WTC11 (cell line): Measurements from ENCODE around the gene CSNK1A1. TPM values are rescaled to one million over a fixed set of nuclear protein-coding genes. Genes with fewer than 3 reads are reported as not detected.

Experiments
- ATAC-seq: fragments of 200-7000 bp; cut with Tn5 transposase; 2 replicates; pipeline ENCODE4 v1.10.0; 2021; ENCODE audit warnings: mild to moderate bottlenecking, moderate library complexity
- CTCF ChIA-PET: fragments of 300-600 bp; sonication (Branson Sonifier 250); formaldehyde crosslinking; loops from one replicate; lab custom pipeline; 2021; ENCODE audit warnings: antibody characterized with exemption; lab: Charles Lee
- POLR2A ChIA-PET: fragments of 350-600 bp; sonication (Branson Sonifier 250); formaldehyde crosslinking; loops from one replicate; lab custom pipeline; 2021; ENCODE audit warnings: antibody characterized with exemption; lab: Charles Lee
- DNase-seq: peaks from one replicate; pipeline ENCODE4 v3.0.0; 2021; ENCODE audit warnings: low spot score
- H3K27ac Mint-ChIP-seq: 2 replicates; pipeline ENCODE4 v1.8.0; 2021; ENCODE audit warnings: mixed read lengths
- H3K27me3 Mint-ChIP-seq: 2 replicates; pipeline ENCODE4 v1.8.0; 2021; ENCODE audit warnings: low read depth, mild to moderate bottlenecking, moderate library complexity, mixed read lengths
- H3K36me3 Mint-ChIP-seq: 2 replicates; pipeline ENCODE4 v1.8.0; 2021; ENCODE audit warnings: mixed read lengths
- H3K4me1 Mint-ChIP-seq: 2 replicates; pipeline ENCODE4 v1.8.0; 2022; ENCODE audit warnings: mixed read lengths
- H3K4me3 Mint-ChIP-seq: 2 replicates; pipeline ENCODE4 v1.8.0; 2021; ENCODE audit warnings: mild to moderate bottlenecking, moderate library complexity, mixed read lengths
- H3K9me3 Mint-ChIP-seq: 2 replicates; pipeline ENCODE4 v1.8.0; 2021; ENCODE audit warnings: mixed read lengths
- ESRRA ChIP-seq: sonication (generic); formaldehyde crosslinking; IDR thresholded peaks from 2 replicates; pipeline ENCODE4 v1.8.1; 2022; ENCODE audit warnings: mild to moderate bottlenecking, missing genetic modification reagents, borderline replicate concordance
- ETV6 ChIP-seq: sonication (generic); formaldehyde crosslinking; IDR thresholded peaks from 2 replicates; pipeline ENCODE4 v1.8.1; 2022; ENCODE audit warnings: mild to moderate bottlenecking, missing genetic modification reagents
- NFATC4 ChIP-seq: fragments of 250-450 bp; sonication (Bioruptor Pico); IDR thresholded peaks from 2 replicates; pipeline ENCODE4 v1.9.0; 2021; ENCODE audit warnings: mild to moderate bottlenecking
- NFYB ChIP-seq: sonication (generic); formaldehyde crosslinking; conservative IDR thresholded peaks from 2 replicates; pipeline ENCODE4 v1.8.0; 2022; ENCODE audit warnings: low read depth, missing genetic modification reagents
- SOX15 ChIP-seq: fragments of 250-450 bp; sonication (Bioruptor Pico); IDR thresholded peaks from 2 replicates; pipeline ENCODE4 v1.9.0; 2021; ENCODE audit warnings: mild to moderate bottlenecking
- TP53 ChIP-seq: sonication (generic); formaldehyde crosslinking; IDR thresholded peaks from 2 replicates; pipeline ENCODE4 v1.8.1; 2023; ENCODE audit warnings: mild to moderate bottlenecking, missing genetic modification reagents
- ZBTB21 ChIP-seq: sonication (generic); formaldehyde crosslinking; IDR thresholded peaks from 2 replicates; pipeline ENCODE4 v1.8.1; 2023; ENCODE audit warnings: mild to moderate bottlenecking, missing genetic modification reagents, borderline replicate concordance
- ZNF138 ChIP-seq: sonication (generic); formaldehyde crosslinking; conservative IDR thresholded peaks from 2 replicates; pipeline ENCODE4 v1.8.1; 2022; ENCODE audit warnings: mild to moderate bottlenecking, moderate library complexity, missing genetic modification reagents
- ZNF263 ChIP-seq: sonication (generic); formaldehyde crosslinking; IDR thresholded peaks from 2 replicates; pipeline ENCODE4 v1.8.1; 2022; ENCODE audit warnings: low read depth, mild to moderate bottlenecking, moderate library complexity, missing genetic modification reagents
- ZNF281 ChIP-seq: sonication (generic); formaldehyde crosslinking; IDR thresholded peaks from 2 replicates; pipeline ENCODE4 v1.8.0; 2023; ENCODE audit warnings: mild to moderate bottlenecking, missing genetic modification reagents
- ZNF416 ChIP-seq: fragments of 250-450 bp; sonication (Bioruptor Pico); IDR thresholded peaks from 2 replicates; pipeline ENCODE4 v1.9.0; 2021; ENCODE audit warnings: mild to moderate bottlenecking, inconsistent platforms
- ZNF512 ChIP-seq: sonication (generic); formaldehyde crosslinking; IDR thresholded peaks from 2 replicates; pipeline ENCODE4 v1.8.1; 2022; ENCODE audit warnings: missing genetic modification reagents, borderline replicate concordance
- total RNA-seq: library from RNA; stranded (reverse); gene quantifications from 3 replicates; pipeline ENCODE4 v1.2.3, GENCODE V29; 2021
- TF ChIP-seq, protein P1 (sequence below): sonication (generic); formaldehyde crosslinking; IDR thresholded peaks from 2 replicates; pipeline ENCODE4 v1.8.0; 2022; ENCODE audit warnings: mild to moderate bottlenecking, missing genetic modification reagents
- TF ChIP-seq, protein P2 (sequence below): sonication (generic); formaldehyde crosslinking; conservative IDR thresholded peaks from 2 replicates; pipeline ENCODE4 v1.8.1; 2023; ENCODE audit warnings: mild to moderate bottlenecking, low read depth, missing genetic modification reagents, moderate library complexity
- TF ChIP-seq, protein P3 (sequence below): sonication (generic); formaldehyde crosslinking; IDR thresholded peaks from 2 replicates; pipeline ENCODE4 v1.8.1; 2022; ENCODE audit warnings: mild to moderate bottlenecking, moderate library complexity, missing genetic modification reagents
- TF ChIP-seq, protein P4 (sequence below): fragments of 250-450 bp; sonication (Bioruptor Pico); IDR thresholded peaks from 2 replicates; pipeline ENCODE4 v1.9.0; 2021; ENCODE audit warnings: mild to moderate bottlenecking
- TF ChIP-seq, protein P5 (sequence below): sonication (generic); formaldehyde crosslinking; IDR thresholded peaks from 2 replicates; pipeline ENCODE4 v1.8.0; 2023; ENCODE audit warnings: missing genetic modification reagents

CSNK1A1 gene
- total RNA-seq, 1 experiment from 2014 or later: 276 TPM

- H3K27ac Mint-ChIP-seq: no peak overlapping the region
- no peak for ATAC-seq
- H3K27me3 Mint-ChIP-seq: peaks cover 25% of the 10 kb centered on the region
- H3K4me1 Mint-ChIP-seq: peaks cover 7% of the 10 kb centered on the region
- POLR2A ChIA-PET: no interaction called here
- H3K36me3 Mint-ChIP-seq: no peaks in the 10 kb centered on the region
- H3K4me3 Mint-ChIP-seq: no peak overlapping the region
- TF ChIP-seq ESRRA (CRISPR knock-in tag) (no peak), ZNF281 (CRISPR knock-in tag) (no peak), TP53 (CRISPR knock-in tag) (no peak), ETV6 (no peak), NFATC4 (CRISPR knock-in tag) (no peak), ZNF512 (CRISPR knock-in tag) (no peak), SOX15 (CRISPR knock-in tag) (no peak), ZNF416 (CRISPR knock-in tag) (no peak), ZNF263 (CRISPR knock-in tag) (no peak), ZBTB21 (CRISPR knock-in tag) (no peak), ZNF138 (CRISPR knock-in tag) (no peak), NFYB (CRISPR knock-in tag) (no peak)
- TF ChIP-seq, protein P1, sequence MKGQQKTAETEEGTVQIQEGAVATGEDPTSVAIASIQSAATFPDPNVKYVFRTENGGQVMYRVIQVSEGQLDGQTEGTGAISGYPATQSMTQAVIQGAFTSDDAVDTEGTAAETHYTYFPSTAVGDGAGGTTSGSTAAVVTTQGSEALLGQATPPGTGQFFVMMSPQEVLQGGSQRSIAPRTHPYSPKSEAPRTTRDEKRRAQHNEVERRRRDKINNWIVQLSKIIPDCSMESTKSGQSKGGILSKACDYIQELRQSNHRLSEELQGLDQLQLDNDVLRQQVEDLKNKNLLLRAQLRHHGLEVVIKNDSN (CRISPR knock-in tag): no peak
- TF ChIP-seq, protein P2, sequence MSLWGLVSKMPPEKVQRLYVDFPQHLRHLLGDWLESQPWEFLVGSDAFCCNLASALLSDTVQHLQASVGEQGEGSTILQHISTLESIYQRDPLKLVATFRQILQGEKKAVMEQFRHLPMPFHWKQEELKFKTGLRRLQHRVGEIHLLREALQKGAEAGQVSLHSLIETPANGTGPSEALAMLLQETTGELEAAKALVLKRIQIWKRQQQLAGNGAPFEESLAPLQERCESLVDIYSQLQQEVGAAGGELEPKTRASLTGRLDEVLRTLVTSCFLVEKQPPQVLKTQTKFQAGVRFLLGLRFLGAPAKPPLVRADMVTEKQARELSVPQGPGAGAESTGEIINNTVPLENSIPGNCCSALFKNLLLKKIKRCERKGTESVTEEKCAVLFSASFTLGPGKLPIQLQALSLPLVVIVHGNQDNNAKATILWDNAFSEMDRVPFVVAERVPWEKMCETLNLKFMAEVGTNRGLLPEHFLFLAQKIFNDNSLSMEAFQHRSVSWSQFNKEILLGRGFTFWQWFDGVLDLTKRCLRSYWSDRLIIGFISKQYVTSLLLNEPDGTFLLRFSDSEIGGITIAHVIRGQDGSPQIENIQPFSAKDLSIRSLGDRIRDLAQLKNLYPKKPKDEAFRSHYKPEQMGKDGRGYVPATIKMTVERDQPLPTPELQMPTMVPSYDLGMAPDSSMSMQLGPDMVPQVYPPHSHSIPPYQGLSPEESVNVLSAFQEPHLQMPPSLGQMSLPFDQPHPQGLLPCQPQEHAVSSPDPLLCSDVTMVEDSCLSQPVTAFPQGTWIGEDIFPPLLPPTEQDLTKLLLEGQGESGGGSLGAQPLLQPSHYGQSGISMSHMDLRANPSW (CRISPR knock-in tag): no peak
- TF ChIP-seq, protein P3, sequence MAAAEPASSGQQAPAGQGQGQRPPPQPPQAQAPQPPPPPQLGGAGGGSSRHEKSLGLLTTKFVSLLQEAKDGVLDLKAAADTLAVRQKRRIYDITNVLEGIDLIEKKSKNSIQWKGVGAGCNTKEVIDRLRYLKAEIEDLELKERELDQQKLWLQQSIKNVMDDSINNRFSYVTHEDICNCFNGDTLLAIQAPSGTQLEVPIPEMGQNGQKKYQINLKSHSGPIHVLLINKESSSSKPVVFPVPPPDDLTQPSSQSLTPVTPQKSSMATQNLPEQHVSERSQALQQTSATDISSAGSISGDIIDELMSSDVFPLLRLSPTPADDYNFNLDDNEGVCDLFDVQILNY: no peak
- TF ChIP-seq, protein P4, sequence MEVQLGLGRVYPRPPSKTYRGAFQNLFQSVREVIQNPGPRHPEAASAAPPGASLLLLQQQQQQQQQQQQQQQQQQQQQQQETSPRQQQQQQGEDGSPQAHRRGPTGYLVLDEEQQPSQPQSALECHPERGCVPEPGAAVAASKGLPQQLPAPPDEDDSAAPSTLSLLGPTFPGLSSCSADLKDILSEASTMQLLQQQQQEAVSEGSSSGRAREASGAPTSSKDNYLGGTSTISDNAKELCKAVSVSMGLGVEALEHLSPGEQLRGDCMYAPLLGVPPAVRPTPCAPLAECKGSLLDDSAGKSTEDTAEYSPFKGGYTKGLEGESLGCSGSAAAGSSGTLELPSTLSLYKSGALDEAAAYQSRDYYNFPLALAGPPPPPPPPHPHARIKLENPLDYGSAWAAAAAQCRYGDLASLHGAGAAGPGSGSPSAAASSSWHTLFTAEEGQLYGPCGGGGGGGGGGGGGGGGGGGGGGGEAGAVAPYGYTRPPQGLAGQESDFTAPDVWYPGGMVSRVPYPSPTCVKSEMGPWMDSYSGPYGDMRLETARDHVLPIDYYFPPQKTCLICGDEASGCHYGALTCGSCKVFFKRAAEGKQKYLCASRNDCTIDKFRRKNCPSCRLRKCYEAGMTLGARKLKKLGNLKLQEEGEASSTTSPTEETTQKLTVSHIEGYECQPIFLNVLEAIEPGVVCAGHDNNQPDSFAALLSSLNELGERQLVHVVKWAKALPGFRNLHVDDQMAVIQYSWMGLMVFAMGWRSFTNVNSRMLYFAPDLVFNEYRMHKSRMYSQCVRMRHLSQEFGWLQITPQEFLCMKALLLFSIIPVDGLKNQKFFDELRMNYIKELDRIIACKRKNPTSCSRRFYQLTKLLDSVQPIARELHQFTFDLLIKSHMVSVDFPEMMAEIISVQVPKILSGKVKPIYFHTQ (CRISPR knock-in tag): no peak
- TF ChIP-seq, protein P5, sequence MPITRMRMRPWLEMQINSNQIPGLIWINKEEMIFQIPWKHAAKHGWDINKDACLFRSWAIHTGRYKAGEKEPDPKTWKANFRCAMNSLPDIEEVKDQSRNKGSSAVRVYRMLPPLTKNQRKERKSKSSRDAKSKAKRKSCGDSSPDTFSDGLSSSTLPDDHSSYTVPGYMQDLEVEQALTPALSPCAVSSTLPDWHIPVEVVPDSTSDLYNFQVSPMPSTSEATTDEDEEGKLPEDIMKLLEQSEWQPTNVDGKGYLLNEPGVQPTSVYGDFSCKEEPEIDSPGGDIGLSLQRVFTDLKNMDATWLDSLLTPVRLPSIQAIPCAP (CRISPR knock-in tag): no peak
- CTCF ChIA-PET: interaction anchor here (0.7 to 1.9 kb wide), 4 partner anchors 11 to 208 kb away, joined by 3 to 10 read pairs (median 4); no protein-coding TSS in a partner anchor
- no peak for DNase-seq
- H3K9me3 Mint-ChIP-seq: no peaks in the 10 kb centered on the region
Measured at GRCh38 chr5:149576021-149576420, 24.8 kb upstream of the CSNK1A1 start.
